Posterior vena cava (tissue), 2 donors: ENCODE results near the gene PARVB. TPM values are rescaled to one million over a fixed set of nuclear protein-coding genes. Genes with fewer than 3 reads are reported as not detected.
A peak's percentile ranks its signal among the peaks of the same experiment; 100 is the strongest.

Source experiments
- DNase-seq: peaks from one replicate; pipeline ENCODE4 v3.0.0-alpha.2; 2020; ENCODE audit warnings: low spot score
- intact Hi-C, 2 donors: fragments of 100-400 bp; cut with DNase I; formaldehyde crosslinking; loops; one replicate each; pipeline versions ENCODE4 v1.14.1 to v1.14.2; 2022 to 2023
- total RNA-seq, 2 donors: library from RNA; stranded (reverse); fragmentation: NEBNext Ultra II Directional; extraction: Animal tissue kit (Norgen Biotek cat#: 25700); gene quantifications; one replicate each; pipeline ENCODE4 v1.2.1, GENCODE V29; 2021
- donor health status: DM: yes; HTN: yes; CAD: no.
- donor health status: DM: yes; HTN: yes; CAD: no.

Gene PARVB
- total RNA-seq, 2 donors from 2014 or later: 49.6 to 51.1 TPM

DNA sequence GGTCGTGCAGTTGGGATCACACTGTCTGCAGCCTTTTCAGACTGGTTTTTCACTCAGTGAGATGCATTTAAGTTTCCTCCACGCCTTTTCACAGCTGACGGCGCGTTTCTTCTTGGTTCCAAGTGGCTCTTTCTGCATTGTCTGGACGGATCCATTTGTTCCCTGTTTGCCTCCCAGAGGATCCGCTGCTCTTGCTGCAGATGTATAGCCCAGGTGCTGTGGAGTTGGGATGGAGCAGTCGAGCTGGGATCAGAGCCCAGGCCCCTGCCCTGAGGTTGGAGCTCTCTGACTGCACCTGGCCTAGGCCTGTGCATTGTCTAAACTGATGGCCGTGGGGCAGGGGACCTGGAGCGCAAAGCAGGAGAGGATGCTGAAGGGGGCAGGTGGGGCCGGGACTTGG is 51.6 kb downstream of the PARVB start:
- DNase-seq: no peak
- intact Hi-C loops: no loop called here

DNA sequence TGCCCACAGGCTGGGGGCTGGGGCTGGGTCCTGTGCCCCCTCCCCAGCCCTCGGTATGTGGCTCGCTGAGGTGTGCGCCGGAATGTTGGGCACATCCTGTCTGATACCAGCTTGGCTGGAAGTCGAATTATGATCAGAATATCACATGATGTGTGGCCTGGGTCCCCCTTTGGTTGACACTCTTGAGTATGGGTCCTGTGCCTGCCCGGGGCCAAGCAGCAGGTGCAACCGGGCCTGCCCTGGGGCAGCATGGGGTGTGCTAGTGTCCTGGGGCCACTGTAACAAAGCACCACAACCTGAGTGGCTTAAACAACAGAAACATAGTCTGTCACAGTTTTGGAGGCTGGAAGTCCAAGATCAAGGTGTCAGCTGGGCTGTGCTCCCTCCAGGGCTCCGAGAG is 52.7 kb downstream of the PARVB start:
- intact Hi-C loops: no loop called here
- DNase-seq: no peak

DNA sequence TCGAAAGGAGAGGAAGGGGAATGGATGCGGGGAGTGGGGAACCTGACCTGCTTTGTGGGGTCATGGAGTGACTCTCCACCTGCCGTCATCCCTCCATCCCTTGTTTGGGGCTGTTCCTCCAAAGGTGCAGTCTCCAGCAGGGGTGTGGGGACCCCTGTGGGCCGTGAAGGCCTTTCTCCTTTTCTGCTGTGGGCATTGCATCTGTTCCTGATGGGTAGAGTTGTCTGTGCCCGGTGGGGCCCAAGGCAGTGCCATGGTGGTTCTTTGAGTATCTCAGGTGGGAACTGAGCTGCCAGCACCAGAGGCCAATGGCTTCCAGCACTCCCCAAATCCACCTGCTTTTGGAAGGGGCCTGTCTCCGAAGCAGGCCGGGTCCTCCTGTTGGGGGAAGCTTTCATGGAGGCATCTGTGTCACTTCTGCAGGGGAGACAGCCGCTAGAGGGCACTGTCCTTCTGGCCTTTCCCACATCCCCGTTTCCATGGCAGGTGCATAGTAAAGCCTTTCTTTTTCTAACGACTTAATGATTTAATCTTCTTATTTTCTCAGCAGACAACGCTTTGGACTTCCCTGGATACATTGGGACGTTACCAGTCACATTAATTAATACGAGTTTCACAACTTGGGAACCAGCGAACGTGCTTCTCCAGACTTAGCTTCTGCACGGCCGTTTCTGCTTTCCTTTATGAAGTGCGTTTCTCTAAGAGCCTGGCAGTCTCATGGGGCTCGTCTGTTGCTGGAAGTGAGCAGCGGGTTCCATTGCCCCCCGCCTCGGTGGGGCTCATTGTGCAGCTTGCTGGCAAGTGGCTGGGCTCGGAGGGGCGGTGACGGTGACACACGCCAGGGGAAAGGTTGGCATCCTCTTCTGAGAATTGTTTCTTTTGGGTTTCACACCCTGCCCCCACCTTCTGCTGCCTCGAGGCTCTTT is 57.1 kb downstream of the PARVB start:
- intact Hi-C loops: loop anchor here (1.0 to 10.0 kb wide), 4 partner anchors 86 to 546 kb away; no protein-coding TSS in a partner anchor

DNA sequence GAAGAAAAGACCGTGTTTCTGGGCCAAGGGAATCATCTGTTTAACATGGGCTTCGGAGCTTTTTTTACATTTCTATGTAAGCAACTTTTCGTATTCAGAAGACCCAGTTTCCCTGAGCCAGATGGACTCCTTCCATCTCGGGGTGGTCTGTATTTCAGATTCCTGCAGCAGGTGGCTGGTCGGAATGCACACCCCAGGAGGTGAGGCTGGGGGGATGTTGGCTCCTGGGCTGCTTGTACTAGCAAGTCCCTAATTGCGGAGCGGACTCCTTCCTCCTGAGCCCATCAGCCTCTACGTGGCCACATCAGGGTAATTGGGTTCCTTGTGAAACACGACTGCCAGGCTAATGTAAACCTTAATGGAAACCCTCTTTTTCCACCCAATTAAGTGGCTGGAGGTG is 58.7 kb downstream of the PARVB start:
- intact Hi-C loops: loop anchor here (5.0 to 10.0 kb wide), 3 partner anchors 88 to 544 kb away; no protein-coding TSS in a partner anchor
- DNase-seq: no peak

More for the DNA sequence above, 57.1 kb downstream of the PARVB start:
- peak; percentile 93 for DNase-seq

DNA sequence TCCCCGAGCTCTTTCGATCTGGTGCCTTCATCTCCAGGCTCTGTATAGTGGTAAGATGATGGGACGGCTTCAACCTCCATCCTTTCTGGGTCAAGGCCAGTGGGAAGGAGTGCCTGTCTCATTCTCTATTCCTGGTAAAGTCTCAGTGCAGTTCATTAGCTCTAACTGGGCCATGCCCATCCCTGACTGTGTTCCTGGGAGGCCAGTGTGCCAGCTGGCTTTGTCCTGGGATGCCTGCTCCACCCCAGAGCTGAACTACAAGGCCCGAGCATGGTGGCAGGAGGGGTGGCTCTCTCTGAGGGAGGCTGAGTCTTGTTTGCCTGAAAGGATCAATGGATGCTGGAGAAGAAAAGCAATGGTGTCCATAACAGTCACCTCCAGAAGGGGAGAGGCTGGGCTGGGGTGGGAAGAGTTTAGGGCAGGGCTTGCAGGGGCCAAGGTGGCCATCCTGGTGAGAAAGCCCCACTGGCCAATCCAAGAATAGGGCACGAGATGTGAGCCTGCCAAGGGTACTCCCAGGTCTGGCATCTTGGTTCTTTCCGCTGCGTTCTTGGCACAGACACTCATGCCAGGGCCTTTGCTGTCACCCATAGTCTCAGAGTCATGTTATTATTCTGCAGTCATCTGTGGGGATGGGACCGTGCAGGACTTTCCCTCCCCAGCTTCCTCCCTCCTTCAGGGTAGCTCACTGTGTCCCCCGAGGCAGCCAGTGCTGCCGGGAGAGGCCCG is 60.1 kb downstream of the PARVB start:
- no peak for DNase-seq
- intact Hi-C loops: loop anchor here (5.0 to 10.0 kb wide), 3 partner anchors 89 to 543 kb away; no protein-coding TSS in a partner anchor

DNA sequence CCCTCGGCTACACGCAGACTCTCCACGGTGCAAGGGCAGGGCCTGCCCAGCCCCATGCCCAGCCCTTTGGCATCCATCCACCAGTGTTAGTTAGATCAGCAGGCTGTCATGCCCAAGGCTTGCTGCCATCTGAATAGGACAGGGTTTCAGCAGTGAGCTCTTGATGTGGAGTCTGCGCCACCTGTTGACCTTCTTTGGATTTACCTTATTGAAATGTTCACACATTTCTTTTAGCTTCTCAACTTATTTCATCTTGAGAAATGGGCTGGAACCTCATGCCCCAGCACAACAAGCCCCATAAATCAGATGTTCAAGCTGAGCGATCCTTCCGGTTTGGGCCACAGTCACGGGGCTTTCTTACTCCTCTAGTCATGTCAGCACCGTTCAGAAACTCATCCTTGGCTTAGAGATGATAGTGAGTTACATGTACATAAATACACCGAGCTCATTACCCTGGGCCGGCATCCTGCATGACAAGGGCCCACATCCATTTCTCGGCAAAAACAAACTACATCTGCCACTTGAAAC is 61.7 kb downstream of the PARVB start:
- no peak for DNase-seq
- intact Hi-C loops: loop anchor here in 1 of 2 donors (10.0 kb wide), 2 partner anchors 91 to 249 kb away; no protein-coding TSS in a partner anchor

DNA sequence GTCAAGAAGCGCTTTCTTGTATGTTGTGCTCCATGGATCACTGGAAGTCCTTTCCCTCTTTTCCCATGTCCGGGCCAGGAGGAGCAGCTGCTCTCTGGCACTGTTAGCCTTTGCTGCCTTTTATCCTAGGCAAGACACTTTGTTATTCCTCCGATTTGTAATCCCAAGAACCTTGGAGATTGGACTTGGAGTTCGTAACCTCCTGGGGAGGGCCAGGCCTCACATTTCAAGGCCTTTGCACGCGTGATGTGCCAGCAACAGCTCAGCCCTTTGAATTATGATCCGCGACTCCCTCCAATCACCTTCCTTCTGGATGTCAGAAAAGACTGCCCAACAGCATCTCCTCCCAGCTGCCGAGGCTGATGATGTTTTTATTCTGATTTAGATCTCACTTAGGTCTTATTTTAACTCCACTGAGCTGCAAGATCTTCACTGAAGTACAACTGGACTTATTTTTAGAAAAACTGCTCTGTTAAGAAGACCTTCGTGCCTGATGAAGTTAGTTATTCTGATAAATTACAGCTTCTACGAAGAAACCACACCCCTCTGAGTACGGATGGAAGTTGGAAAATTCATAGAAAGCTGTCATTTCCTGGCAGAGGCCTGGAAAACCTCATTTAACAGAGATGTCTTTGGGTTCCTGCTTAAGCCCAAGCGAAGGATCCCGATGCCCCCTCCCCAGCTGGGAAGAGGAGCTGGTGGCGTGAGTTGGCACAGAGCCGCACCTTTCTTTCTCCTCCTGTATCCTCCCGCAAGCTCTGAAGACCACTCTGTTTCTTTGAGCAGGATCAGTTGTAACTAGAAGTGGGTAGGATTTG is 62.4 kb downstream of the PARVB start:
- intact Hi-C loops: loop anchor here in 1 of 2 donors (10.0 kb wide), 2 partner anchors 92 to 248 kb away; no protein-coding TSS in a partner anchor
- no peak for DNase-seq

DNA sequence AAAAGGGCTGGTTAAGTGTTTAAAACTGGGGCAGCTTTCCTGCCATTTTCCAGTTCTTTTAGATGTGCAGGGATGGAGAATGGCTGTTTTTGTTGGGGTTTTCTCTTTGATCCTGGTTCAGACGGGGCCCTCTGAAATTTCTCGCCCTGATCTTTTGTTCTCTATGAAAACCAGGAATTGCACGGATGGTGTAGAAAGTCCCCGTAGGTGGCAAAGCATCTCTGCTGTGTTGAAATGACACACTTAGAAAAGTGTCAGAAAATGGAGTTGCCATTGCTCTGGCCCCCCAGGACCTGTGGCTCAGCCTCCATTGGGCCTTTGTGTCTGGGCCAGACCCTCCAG is 63.0 kb downstream of the PARVB start:
- no peak for DNase-seq
- intact Hi-C loops: loop anchor here in 1 of 2 donors (10.0 kb wide), 2 partner anchors 92 to 248 kb away; no protein-coding TSS in a partner anchor

DNA sequence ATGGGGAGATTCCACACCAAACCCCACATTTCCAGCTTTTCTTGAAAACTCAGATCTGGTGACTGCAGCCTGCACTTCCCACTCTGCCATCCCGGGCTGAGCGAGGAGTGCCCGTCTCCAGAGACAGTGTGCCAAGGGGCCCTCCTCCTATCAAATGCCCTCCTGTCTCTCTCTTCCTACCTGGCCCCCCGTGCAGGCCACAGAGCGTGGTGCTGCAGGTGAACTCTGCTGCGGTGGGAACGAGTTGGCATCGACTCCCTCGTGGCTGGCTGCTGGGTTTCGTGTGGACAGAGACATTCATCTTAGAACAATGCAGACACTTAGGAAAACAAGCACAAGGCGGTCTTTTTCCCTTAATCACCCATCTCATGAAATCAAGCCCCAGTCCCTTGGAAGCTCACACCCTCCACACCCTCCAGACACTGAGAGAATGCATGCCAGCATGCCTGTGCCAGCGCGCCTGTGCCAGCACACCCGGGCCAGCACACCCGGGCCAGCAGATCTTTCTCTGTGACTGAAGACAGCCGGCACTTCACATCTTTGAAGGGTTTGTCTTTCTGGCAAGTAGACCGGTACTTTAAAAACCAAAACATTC is 65.0 kb downstream of the PARVB start:
- DNase-seq: no peak
- intact Hi-C loops: loop anchor here in 1 of 2 donors (10.0 kb wide), 2 partner anchors 94 to 246 kb away; no protein-coding TSS in a partner anchor

DNA sequence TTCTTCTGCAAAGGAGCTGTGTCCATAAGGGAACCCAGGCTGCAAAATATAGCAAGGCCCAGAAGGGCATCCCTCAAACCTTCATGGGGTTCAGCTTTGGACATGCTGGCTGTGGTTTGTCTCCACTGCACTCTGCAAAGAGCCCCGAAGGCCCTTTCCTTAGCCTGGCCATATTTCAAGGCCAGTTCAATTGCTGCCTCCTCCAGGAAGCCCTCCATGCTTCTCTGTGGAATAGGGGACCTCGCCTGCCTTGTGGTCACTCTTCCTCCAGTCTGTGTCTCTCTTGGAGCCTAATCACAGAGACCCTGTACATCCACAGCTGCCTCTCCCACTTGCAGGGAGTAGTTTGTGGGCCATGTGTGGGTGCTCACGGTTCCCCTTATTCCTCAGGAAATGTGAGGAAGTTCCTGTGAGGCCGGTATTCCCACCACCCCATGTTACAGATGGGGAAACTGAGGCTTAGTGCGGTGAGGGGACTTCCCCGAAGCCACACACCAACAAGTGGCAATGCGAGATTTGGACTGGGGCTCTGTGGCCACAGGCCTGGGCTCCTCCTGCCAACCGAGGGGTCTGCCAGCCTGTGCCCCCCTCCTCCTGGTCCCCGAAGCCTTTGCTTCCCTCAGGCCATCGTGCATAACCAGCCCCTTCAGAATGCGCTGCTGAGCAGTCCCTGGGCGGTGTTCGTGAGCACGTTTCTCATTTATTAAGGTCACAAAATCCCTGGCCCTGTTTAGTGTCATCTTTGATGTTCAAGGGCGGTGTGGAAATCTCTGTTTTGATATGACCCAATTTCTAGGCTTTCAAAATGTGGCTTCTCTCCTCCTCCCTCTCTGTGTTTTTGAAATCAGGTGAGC is 65.8 kb downstream of the PARVB start:
- intact Hi-C loops: loop anchor here in 1 of 2 donors (10.0 kb wide), 2 partner anchors 95 to 245 kb away; no protein-coding TSS in a partner anchor
- DNase-seq: no peak

DNA sequence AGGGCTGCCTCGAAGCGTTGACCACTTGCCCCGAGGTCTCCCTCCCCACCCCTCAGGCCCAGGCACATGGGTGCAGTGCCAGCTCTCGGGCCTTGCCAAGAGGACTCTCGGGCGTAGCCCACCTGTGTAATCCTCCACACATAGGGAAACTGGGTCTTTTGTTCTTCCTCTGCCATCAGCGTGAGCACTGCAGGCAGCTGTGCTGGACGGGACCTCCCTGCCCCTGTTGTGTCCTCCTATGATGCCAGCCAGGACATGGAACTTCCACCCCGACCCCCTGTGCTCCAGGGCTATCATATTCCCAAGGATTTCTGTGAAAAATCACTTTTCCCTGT is 66.4 kb downstream of the PARVB start:
- no peak for DNase-seq
- intact Hi-C loops: no loop called here

DNA sequence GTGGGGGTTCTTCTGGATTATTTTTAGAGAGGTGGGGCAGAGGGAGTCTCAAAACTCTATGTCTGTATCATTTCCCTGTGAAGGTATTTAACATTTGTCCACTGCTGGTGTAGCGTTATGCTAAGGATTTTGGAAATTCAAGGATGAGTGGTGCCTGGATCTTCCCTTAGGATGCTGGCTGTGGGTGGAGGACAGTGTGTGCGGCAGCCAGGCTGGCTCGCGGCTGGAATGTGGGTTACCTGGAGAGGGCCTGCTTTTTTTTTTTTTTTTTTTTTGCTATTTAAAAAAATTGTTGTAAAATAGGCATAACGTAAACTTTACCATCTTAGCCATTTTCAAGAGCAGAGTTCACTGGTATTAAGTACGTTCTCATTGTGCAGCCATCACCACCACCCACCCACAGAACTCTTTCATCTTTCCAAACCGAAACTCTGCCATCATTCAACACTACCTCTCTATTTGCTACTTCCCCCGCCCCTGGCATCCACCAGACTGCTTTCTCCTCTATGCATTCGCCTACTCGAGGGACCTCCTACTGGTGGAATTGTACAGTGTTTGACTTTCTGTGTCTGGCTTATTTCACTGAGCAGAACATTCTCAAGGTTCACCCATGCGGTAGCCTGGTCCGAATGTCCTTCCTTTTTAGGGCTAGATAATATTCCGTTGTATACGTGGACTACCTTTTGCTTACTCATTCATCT is 67.1 kb downstream of the PARVB start:
- intact Hi-C loops: no loop called here
- no peak for DNase-seq

DNA sequence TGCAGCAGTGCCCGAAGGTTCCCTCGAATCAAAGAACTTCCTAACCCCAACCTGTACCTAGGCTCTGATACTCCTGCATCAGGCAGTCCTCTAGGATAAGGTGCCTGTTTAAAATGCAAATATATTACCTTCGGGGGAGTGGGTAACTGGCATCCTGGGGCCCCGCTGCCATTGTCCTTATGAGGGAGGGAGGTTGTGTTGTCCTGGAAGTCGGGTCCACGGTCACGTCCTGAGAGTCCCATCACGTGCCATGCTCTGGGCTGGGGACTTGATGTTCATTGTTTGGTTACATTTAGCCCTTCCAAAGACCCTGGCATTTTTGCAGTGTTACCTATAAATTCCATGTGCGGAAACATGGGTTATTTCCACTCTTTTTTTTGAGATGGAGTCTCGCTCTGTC is 67.6 kb downstream of the PARVB start:
- intact Hi-C loops: no loop called here
- no peak for DNase-seq

DNA sequence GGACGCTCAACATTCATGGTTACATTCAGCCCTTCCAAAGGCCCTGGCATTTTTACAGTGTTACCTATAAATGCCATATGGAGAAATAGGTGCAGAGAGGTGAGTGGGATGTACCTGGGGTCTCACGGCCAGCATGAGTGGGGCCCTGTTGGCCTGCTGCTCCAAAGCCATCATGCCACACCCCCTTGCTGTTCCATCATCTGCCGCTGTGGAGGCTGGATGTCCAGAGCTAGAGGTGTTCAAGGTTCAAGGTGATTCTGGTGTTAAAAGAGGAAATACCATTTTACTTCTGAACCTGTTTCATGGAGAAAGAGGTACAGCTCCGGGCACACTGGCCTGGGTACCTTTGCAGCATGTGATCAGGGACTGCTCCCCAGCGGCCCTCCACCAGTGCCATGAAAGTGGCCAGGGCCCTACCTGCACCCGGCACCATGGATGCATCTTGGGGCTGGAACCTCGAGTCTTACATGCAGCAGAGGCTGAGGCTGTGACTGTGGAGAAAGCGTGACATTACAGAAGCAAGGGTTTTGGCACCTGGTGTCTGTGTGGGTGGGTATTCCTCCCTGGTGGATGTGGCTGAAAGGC is 68.6 kb downstream of the PARVB start:
- intact Hi-C loops: no loop called here
- no peak for DNase-seq

DNA sequence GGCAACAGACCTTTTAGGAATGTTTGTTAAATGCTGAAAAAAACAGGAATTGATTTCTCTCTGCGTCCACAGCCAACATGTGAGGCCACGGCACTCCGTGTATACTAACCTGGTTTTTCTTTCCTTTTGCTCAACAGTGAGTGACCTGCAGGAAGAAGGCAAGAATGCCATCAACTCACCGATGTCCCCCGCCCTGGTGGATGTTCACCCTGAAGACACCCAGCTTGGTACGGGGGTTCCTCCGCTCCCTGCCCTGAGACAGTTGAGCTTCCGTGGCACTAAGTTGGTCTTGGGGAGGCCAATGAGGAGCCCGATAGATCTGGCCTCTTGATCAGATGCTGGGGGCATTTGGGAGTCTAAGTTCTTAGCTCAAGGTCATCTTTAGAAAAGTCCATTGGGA is 69.7 kb downstream of the PARVB start:
- intact Hi-C loops: no loop called here

DNA sequence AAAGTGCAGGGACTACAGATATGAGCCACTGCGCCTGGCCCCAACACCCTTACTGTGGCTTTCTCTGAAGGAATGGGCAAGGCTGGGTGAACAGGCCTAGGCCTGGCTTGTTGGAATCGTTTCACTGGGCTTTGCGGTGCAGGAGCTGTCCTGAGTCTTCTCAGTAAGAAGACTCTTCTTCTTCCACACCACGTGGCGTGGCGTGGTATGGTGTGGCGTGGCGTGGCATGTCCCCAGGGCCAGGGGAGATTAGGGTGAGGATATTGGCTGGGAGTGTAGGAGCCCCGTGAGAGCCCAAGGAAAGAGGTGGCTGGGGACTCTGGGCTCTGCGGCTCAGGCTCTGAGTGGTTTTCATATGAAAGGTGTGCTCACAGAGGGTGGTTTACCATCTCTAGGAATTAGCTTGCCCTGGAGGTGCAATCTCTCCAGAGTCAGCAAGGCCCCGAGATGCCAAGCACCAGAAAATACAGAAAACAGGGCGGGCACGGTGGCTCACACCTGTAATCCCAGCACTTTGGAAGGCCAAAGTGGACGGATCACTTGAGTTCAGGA is 70.7 kb downstream of the PARVB start:
- intact Hi-C loops: no loop called here
- no peak for DNase-seq

More for the DNA sequence above, 69.7 kb downstream of the PARVB start:
- DNase-seq: no peak
